GM12878 (cell line): ENCODE data around the gene ID4. TPM values are rescaled to one million over a fixed set of nuclear protein-coding genes. Genes with fewer than 3 reads are reported as not detected.

Experiments used
- ATAC-seq: fragments of 200-7000 bp; cut with Tn5 transposase; 3 replicates; pipeline ENCODE4 v1.9.1; 2020; ENCODE audit warnings: mild to moderate bottlenecking, moderate library complexity
- BruUV-seq: library from RNA; stranded (reverse); fragments of 400-500 nt; replicated peaks from 2 replicates; lab custom pipeline; 2021; lab: Mats Ljungman, UMichigan
- CTCF ChIA-PET: fragments of 300-600 bp; sonication (Branson Sonifier 250); formaldehyde crosslinking; extraction: SDS; loops from one replicate; lab custom pipeline; 2021; ENCODE audit warnings: inconsistent platforms; lab: Yijun Ruan, JAX
- POLR2A ChIA-PET: fragments of 350-600 bp; formaldehyde crosslinking; extraction: SDS; loops from one replicate; lab custom pipeline; 2021; ENCODE audit warnings: inconsistent platforms; lab: Charles Lee
- RAD21 ChIA-PET: fragments of 300-600 bp; sonication (Branson Sonifier 250); formaldehyde crosslinking; loops from one replicate; lab custom pipeline; 2023; ENCODE audit warnings: antibody characterized with exemption; ENCODE audit not compliant: unreplicated experiment; lab: Charles Lee
- SMC1A ChIA-PET: fragments of 300-600 bp; sonication (Branson Sonifier 250); formaldehyde crosslinking; loops from one replicate; lab custom pipeline; 2023; ENCODE audit not compliant: unreplicated experiment, uncharacterized antibody; lab: Charles Lee
- DNase-seq: peaks from one replicate; pipeline ENCODE4 v3.0.0-alpha.2; 2011; ENCODE audit warnings: low read depth, low spot score
- FAIRE-seq: peaks from 3 replicates; lab custom pipeline; 2011; peaks lifted over from hg19 to GRCh38; lab: Jason Lieb, UNC
- H2AFZ ChIP-seq: 2 replicates; pipeline ENCODE4 v1.6.0; 2011; ENCODE audit warnings: low read depth, low read length, control low read depth; ENCODE audit not compliant: control insufficient read depth
- H3K27ac ChIP-seq: 2 replicates; pipeline ENCODE4 v1.5.1; 2011; ENCODE audit warnings: control low read depth; ENCODE audit not compliant: control insufficient read depth, insufficient read depth
- H3K27me3 ChIP-seq, 2 experiments: replicated peaks in 1 of 2; 2 replicates each; pipeline versions ENCODE4 v1.6.0 to v1.6.1; 2011; ENCODE audit warnings: low read length in 1 of 2; ENCODE audit not compliant: control insufficient read depth in 2 of 2, insufficient read depth in 2 of 2
- H3K36me3 ChIP-seq, 2 experiments: 2 replicates each; pipeline ENCODE4 v1.5.1; 2011; ENCODE audit warnings: low read length in 1 of 2; ENCODE audit not compliant: control insufficient read depth in 2 of 2, insufficient read depth in 2 of 2
- H3K4me1 ChIP-seq: 2 replicates; pipeline ENCODE4 v1.6.1; 2011; ENCODE audit warnings: mild to moderate bottlenecking, low read length, moderate library complexity, mixed read lengths; ENCODE audit not compliant: control insufficient read depth, insufficient read depth
- H3K4me2 ChIP-seq: 2 replicates; pipeline ENCODE4 v1.6.0; 2011; ENCODE audit warnings: control low read depth; ENCODE audit not compliant: control insufficient read depth, insufficient read depth
- H3K4me3 ChIP-seq: fragments of 200-600 bp; sonication (generic); 2 replicates; pipeline ENCODE4 v1.5.1; 2016
- H3K79me2 ChIP-seq: 2 replicates; pipeline ENCODE4 v1.6.0; 2011; ENCODE audit warnings: low read length; ENCODE audit not compliant: control insufficient read depth, insufficient read depth
- H3K9ac ChIP-seq: 2 replicates; pipeline ENCODE4 v1.8.0; 2011; ENCODE audit warnings: low read length, control low read depth, mixed read lengths; ENCODE audit not compliant: control insufficient read depth, insufficient read depth
- H3K9me3 ChIP-seq: replicated peaks from 3 replicates; pipeline ENCODE4 v1.5.1; 2011; ENCODE audit warnings: mild to moderate bottlenecking, low read length; ENCODE audit not compliant: control insufficient read depth, insufficient read depth
- H4K20me1 ChIP-seq: 2 replicates; pipeline ENCODE4 v1.6.0; 2011; ENCODE audit not compliant: control insufficient read depth, insufficient read depth
- BCL11A ChIP-seq: IDR thresholded peaks from 2 replicates; pipeline ENCODE4 v1.6.1; 2011; ENCODE audit warnings: low read depth, low read length
- ZNF274 ChIP-seq: IDR thresholded peaks from one replicate; pipeline ENCODE4 v1.8.0; 2011; ENCODE audit not compliant: insufficient read length, insufficient read depth
- WGBS: methylation state at CpG from one replicate; pipeline ENCODE4 v1.1.6; 2016; ENCODE audit warnings: low lambda C conversion rate; ENCODE audit not compliant: insufficient replicate concordance, insufficient coverage; ENCODE audit errors: missing lambda C conversion rate; 5-methylcytosine and 5-hydroxymethylcytosine counted together
- in situ Hi-C: fragments of 300-500 bp; cut with MboI; formaldehyde crosslinking; loops from 9 replicates; pipeline ENCODE4 v1.14.3; 2018; ENCODE audit warnings: mixed read lengths
- intact Hi-C: fragments of 100-400 bp; cut with micrococcal nuclease; formaldehyde crosslinking; loops from one replicate; pipeline ENCODE4 v1.14.2; 2022; ENCODE audit not compliant: unreplicated experiment
- polyA plus RNA-seq, 11 experiments: library from polyadenylated mRNA; depleted of rRNA in 4 of 11; unstranded in 6 of 11; stranded (reverse) in 5 of 11; fragments of >200 nt; fragmentation: Nextera tagmentation in 4 of 11; fragmentation: Illumina TruSeq in 1 of 11; extraction: Ambion mirVana in 4 of 11; extraction: Trizol in 1 of 11; gene quantifications; 1 replicate in 1 of 11; 2 replicates in 10 of 11; pipeline versions ENCODE4 v1.2.1 to v1.2.3, GENCODE V29; 2011 to 2016; ENCODE audit warnings: inconsistent platforms in 2 of 11, missing spikeins in 2 of 11, low read depth in 1 of 11
- total RNA-seq, 4 experiments: library from RNA; depleted of rRNA in 3 of 4; stranded (reverse); fragments of >200 nt in 3 of 4; fragmentation: Illumina TruSeq in 1 of 4; extraction: Trizol in 1 of 4; gene quantifications; 2 replicates each; pipeline versions ENCODE4 v1.2.1 to v1.2.3, GENCODE V29; 2013 to 2021

Gene ID4
- total and polyA plus RNA-seq, 10 of the 15 experiments (the other 5 are each of a cell fraction or from before 2014, with no cell fraction given) = 0.09 TPM; not detected in 9

- FAIRE-seq (no peak), DNase-seq (no peak), ATAC-seq (no peak)
- 0% methylated on average over 1 of the region's 1 CpG for WGBS
- ChIA-PET POLR2A (no interaction called here), RAD21 (no interaction called here), SMC1A (no interaction called here), CTCF (no interaction called here)
- Histone ChIP-seq H3K4me3 (no peak overlapping the region), H4K20me1 (no peaks in the 10 kb centered on the region), H2AFZ (no peak overlapping the region), H3K9ac (no peak overlapping the region), H3K4me2 (no peak overlapping the region), H3K27me3 (no peaks in the 10 kb centered on the region), H3K27ac (no peak overlapping the region), H3K36me3 (no peaks in the 10 kb centered on the region), H3K79me2 (no peaks in the 10 kb centered on the region), H3K4me1 (no peaks in the 10 kb centered on the region), H3K9me3 (no peaks in the 10 kb centered on the region)
- in situ Hi-C loops (no loop called here), intact Hi-C loops (no loop called here)
- no TSS peak for BruUV-seq
- no peak for TF ChIP-seq ZNF274
Measured at GRCh38 chr6:19827903-19828302, 9.3 kb upstream of the ID4 start.

GRCh38 chr6:19830171-19830570, 7.0 kb upstream of the ID4 start:
- in situ Hi-C loops (no loop called here), intact Hi-C loops (no loop called here)
- Histone ChIP-seq H3K4me2 (no peak overlapping the region), H3K27me3 (no peaks in the 10 kb centered on the region), H3K4me3 (no peak overlapping the region), H3K79me2 (no peaks in the 10 kb centered on the region), H4K20me1 (no peaks in the 10 kb centered on the region), H3K9me3 (no peaks in the 10 kb centered on the region), H3K9ac (no peak overlapping the region), H3K27ac (no peak overlapping the region), H3K36me3 (no peaks in the 10 kb centered on the region), H2AFZ (no peak overlapping the region), H3K4me1 (no peaks in the 10 kb centered on the region)
- no peak for FAIRE-seq
- ChIA-PET SMC1A (no interaction called here), RAD21 (no interaction called here), CTCF (no interaction called here), POLR2A (no interaction called here)
- no peak for ATAC-seq
- no TSS peak for BruUV-seq
- no peak for DNase-seq
- no peak for TF ChIP-seq BCL11A
- 0% methylated on average over 2 of the region's 2 CpGs for WGBS
